B cell (primary cell): Measurements from ENCODE around the gene IFI16.

ENCODE experiments used
- EZH2 ChIP-seq: IDR thresholded peaks from 2 replicates; pipeline ENCODE4 v1.6.1; 2012; ENCODE audit warnings: borderline replicate concordance, low read depth, mild to moderate bottlenecking, moderate library complexity, low read length; ENCODE audit not compliant: insufficient read depth, poor library complexity, severe bottlenecking
- TF ChIP-seq, protein P1 (sequence below): fragments of 200-600 bp; IDR thresholded peaks from one replicate; pipeline ENCODE4 v1.8.0; 2022; ENCODE audit warnings: antibody characterized with exemption, mild to moderate bottlenecking

- TF ChIP-seq, protein P1, sequence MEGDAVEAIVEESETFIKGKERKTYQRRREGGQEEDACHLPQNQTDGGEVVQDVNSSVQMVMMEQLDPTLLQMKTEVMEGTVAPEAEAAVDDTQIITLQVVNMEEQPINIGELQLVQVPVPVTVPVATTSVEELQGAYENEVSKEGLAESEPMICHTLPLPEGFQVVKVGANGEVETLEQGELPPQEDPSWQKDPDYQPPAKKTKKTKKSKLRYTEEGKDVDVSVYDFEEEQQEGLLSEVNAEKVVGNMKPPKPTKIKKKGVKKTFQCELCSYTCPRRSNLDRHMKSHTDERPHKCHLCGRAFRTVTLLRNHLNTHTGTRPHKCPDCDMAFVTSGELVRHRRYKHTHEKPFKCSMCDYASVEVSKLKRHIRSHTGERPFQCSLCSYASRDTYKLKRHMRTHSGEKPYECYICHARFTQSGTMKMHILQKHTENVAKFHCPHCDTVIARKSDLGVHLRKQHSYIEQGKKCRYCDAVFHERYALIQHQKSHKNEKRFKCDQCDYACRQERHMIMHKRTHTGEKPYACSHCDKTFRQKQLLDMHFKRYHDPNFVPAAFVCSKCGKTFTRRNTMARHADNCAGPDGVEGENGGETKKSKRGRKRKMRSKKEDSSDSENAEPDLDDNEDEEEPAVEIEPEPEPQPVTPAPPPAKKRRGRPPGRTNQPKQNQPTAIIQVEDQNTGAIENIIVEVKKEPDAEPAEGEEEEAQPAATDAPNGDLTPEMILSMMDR: peak; percentile 79
- no peak for TF ChIP-seq EZH2
These were observed 79.6 kb downstream of the IFI16 start for GRCh38 chr1:159089184-159089791.
